Neural progenitor cell (in vitro differentiated cells): ENCODE data around the gene IL22RA2. TPM values are rescaled to one million over a fixed set of nuclear protein-coding genes. Genes with fewer than 3 reads are reported as not detected.

Experiments
- DNase-seq: peaks from one replicate; pipeline ENCODE4 v3.0.0-alpha.2; 2016; ENCODE audit warnings: low spot score
- H2AFZ ChIP-seq: fragments of 200-600 bp; sonication (generic); replicated peaks from 2 replicates; pipeline ENCODE4 v1.6.1; 2016; ENCODE audit warnings: antibody characterized with exemption
- H3F3A ChIP-seq: fragments of 200-600 bp; sonication (generic); 2 replicates; pipeline ENCODE4 v1.6.1; 2016; ENCODE audit warnings: antibody characterized with exemption, low read depth
- H3K27ac ChIP-seq: fragments of 200-600 bp; sonication (generic); 2 replicates; pipeline ENCODE4 v1.5.1; 2016; ENCODE audit warnings: mild to moderate bottlenecking
- H3K27me3 ChIP-seq: fragments of 200-600 bp; sonication (generic); 2 replicates; pipeline ENCODE4 v1.6.1; 2016; ENCODE audit warnings: mild to moderate bottlenecking, moderate library complexity
- H3K36me3 ChIP-seq: fragments of 200-600 bp; sonication (generic); 2 replicates; pipeline ENCODE4 v1.5.1; 2016
- H3K4me1 ChIP-seq: fragments of 200-600 bp; sonication (generic); 2 replicates; pipeline ENCODE4 v1.6.1; 2016; ENCODE audit warnings: mixed run types
- H3K4me2 ChIP-seq: fragments of 200-600 bp; sonication (generic); 2 replicates; pipeline ENCODE4 v1.6.1; 2016
- H3K4me3 ChIP-seq: fragments of 200-600 bp; sonication (generic); 2 replicates; pipeline ENCODE4 v1.5.1; 2016
- H3K79me2 ChIP-seq: fragments of 200-600 bp; sonication (generic); 2 replicates; pipeline ENCODE4 v1.6.1; 2016; ENCODE audit warnings: low read depth
- H3K9ac ChIP-seq: fragments of 200-600 bp; sonication (generic); 2 replicates; pipeline ENCODE4 v1.6.1; 2016
- H3K9me3 ChIP-seq: fragments of 200-600 bp; sonication (generic); 2 replicates; pipeline ENCODE4 v1.5.1; 2016; ENCODE audit warnings: low read depth
- H4K20me1 ChIP-seq: fragments of 200-600 bp; sonication (generic); 2 replicates; pipeline ENCODE4 v1.6.1; 2016; ENCODE audit warnings: low read depth
- H3K27ac Mint-ChIP-seq: 3 replicates; pipeline ENCODE4 v1.8.0; 2021; ENCODE audit warnings: mixed read lengths
- H3K27me3 Mint-ChIP-seq: 2 replicates; pipeline ENCODE4 v1.8.0; 2022; ENCODE audit warnings: low read depth, mild to moderate bottlenecking, inconsistent platforms, moderate library complexity, mixed read lengths; ENCODE audit not compliant: insufficient read depth
- H3K36me3 Mint-ChIP-seq: 3 replicates; pipeline ENCODE4 v1.8.0; 2021; ENCODE audit warnings: mixed read lengths
- H3K4me1 Mint-ChIP-seq: 3 replicates; pipeline ENCODE4 v1.8.0; 2021; ENCODE audit warnings: mixed read lengths
- H3K4me3 Mint-ChIP-seq: 3 replicates; pipeline ENCODE4 v1.8.0; 2021; ENCODE audit warnings: mild to moderate bottlenecking, moderate library complexity, mixed read lengths
- H3K9me3 Mint-ChIP-seq: 3 replicates; pipeline ENCODE4 v1.8.0; 2020; ENCODE audit warnings: mixed read lengths
- CTCF ChIP-seq: fragments of 200-600 bp; sonication (generic); IDR thresholded peaks from 2 replicates; pipeline ENCODE4 v1.5.1; 2017; ENCODE audit warnings: antibody characterized with exemption, mild to moderate bottlenecking
- EZH2 ChIP-seq: fragments of 200-600 bp; sonication (generic); IDR thresholded peaks from 2 replicates; pipeline ENCODE4 v1.6.1; 2017; ENCODE audit warnings: antibody characterized with exemption, mild to moderate bottlenecking, moderate library complexity
- EZH2phosphoT487 ChIP-seq: fragments of 200-600 bp; sonication (generic); IDR thresholded peaks from 2 replicates; pipeline ENCODE4 v1.6.1; 2017; ENCODE audit warnings: antibody characterized with exemption
- total RNA-seq: library from RNA; depleted of rRNA; stranded (reverse); fragments of >200 nt; gene quantifications from 2 replicates; pipeline ENCODE4 v1.2.3, GENCODE V29; 2015; ENCODE audit warnings: low replicate concordance

Gene IL22RA2
- total RNA-seq, 1 donor from 2014 or later = not detected

GRCh38 chr6:137171824-137172733 lies 1.4 kb downstream of the IL22RA2 start:
- H3K4me3 Mint-ChIP-seq = no peak overlapping the region
- DNase-seq = no peak
- no peaks in the 10 kb centered on the region for H3K36me3 Mint-ChIP-seq
- Histone ChIP-seq H3K9ac (no peak overlapping the region), H3K4me2 (no peak overlapping the region), H4K20me1 (no peaks in the 10 kb centered on the region), H3K36me3 (no peaks in the 10 kb centered on the region), H2AFZ (peak overlapping the region; percentile 6), H3F3A (no peaks in the 10 kb centered on the region), H3K27ac (no peak overlapping the region), H3K9me3 (no peaks in the 10 kb centered on the region), H3K4me1 (no peaks in the 10 kb centered on the region), H3K27me3 (no peaks in the 10 kb centered on the region), H3K4me3 (no peak overlapping the region), H3K79me2 (no peaks in the 10 kb centered on the region)
- no peak overlapping the region for H3K27ac Mint-ChIP-seq
- peaks cover 9% of the 10 kb centered on the region for H3K9me3 Mint-ChIP-seq
- H3K4me1 Mint-ChIP-seq = peaks cover 2% of the 10 kb centered on the region
- H3K27me3 Mint-ChIP-seq = peaks cover 2% of the 10 kb centered on the region
- no peak for TF ChIP-seq CTCF
- TF ChIP-seq EZH2phosphoT487 = no peak
- TF ChIP-seq EZH2 = no peak

GRCh38 chr6:137171053-137171374 lies 2.4 kb downstream of the IL22RA2 start:
- Histone ChIP-seq H3K36me3 (no peaks in the 10 kb centered on the region), H3K9me3 (no peaks in the 10 kb centered on the region), H3K79me2 (no peaks in the 10 kb centered on the region), H2AFZ (no peak overlapping the region), H3K4me1 (no peaks in the 10 kb centered on the region), H3K4me3 (no peak overlapping the region), H3K9ac (no peak overlapping the region), H3F3A (no peaks in the 10 kb centered on the region), H4K20me1 (no peaks in the 10 kb centered on the region), H3K27me3 (no peaks in the 10 kb centered on the region), H3K27ac (no peak overlapping the region), H3K4me2 (no peak overlapping the region)
- no peaks in the 10 kb centered on the region for H3K36me3 Mint-ChIP-seq
- no peak overlapping the region for H3K27ac Mint-ChIP-seq
- H3K27me3 Mint-ChIP-seq = peaks cover 2% of the 10 kb centered on the region
- TF ChIP-seq EZH2 (no peak), CTCF (no peak), EZH2phosphoT487 (no peak)
- H3K4me3 Mint-ChIP-seq = no peak overlapping the region
- peaks cover 2% of the 10 kb centered on the region for H3K4me1 Mint-ChIP-seq
- DNase-seq = no peak
- peaks cover 9% of the 10 kb centered on the region for H3K9me3 Mint-ChIP-seq

GRCh38 chr6:137170266-137171052 lies 3.0 kb downstream of the IL22RA2 start:
- Histone ChIP-seq H3K27ac (no peak overlapping the region), H3K4me2 (no peak overlapping the region), H3K4me3 (no peak overlapping the region), H3K36me3 (no peaks in the 10 kb centered on the region), H3F3A (no peaks in the 10 kb centered on the region), H3K79me2 (no peaks in the 10 kb centered on the region), H3K9ac (no peak overlapping the region), H3K4me1 (no peaks in the 10 kb centered on the region), H3K27me3 (no peaks in the 10 kb centered on the region), H3K9me3 (no peaks in the 10 kb centered on the region), H2AFZ (no peak overlapping the region), H4K20me1 (no peaks in the 10 kb centered on the region)
- no peak for DNase-seq
- no peak overlapping the region for H3K27ac Mint-ChIP-seq
- peaks cover 10% of the 10 kb centered on the region for H3K9me3 Mint-ChIP-seq
- H3K4me3 Mint-ChIP-seq = no peak overlapping the region
- H3K36me3 Mint-ChIP-seq = no peaks in the 10 kb centered on the region
- no peak for TF ChIP-seq EZH2
- TF ChIP-seq CTCF = no peak
- no peak for TF ChIP-seq EZH2phosphoT487
- H3K4me1 Mint-ChIP-seq = peaks cover 2% of the 10 kb centered on the region
- peaks cover 2% of the 10 kb centered on the region for H3K27me3 Mint-ChIP-seq
